ENCODE measurements around the gene CDCP2.

Gene CDCP2

GRCh38 chr1:54153535-54154439 is 987 bp upstream of the CDCP2 start:
- H3K9me3 ChIP-seq (ENCODE audit: low read depth, low read length) = no peaks in the 10 kb centered on the region
- peak; percentile 69 for DNase-seq (ENCODE audit: low read depth, low spot score)
- TF ChIP-seq EZH2 (IDR thresholded peaks at IDR 0.05) (no peak), POLR2AphosphoS5 (IDR thresholded peaks at IDR 0.05; ENCODE audit: borderline replicate concordance, low read depth, low read length) (peak; percentile 43), FOXP2 (optimal IDR thresholded peaks at IDR 0.05; ENCODE audit: control extremely low read depth, extremely low read length, insufficient read depth) (peak; percentile 14)
- peak overlapping the region; percentile 34 for H3K9ac ChIP-seq (ENCODE audit: insufficient read length)
- peak overlapping the region; percentile 59 for H3K4me3 ChIP-seq
- peak overlapping the region; percentile 95 for H3K27ac ChIP-seq
- H3K36me3 ChIP-seq (ENCODE audit: insufficient read depth, low read length) = no peaks in the 10 kb centered on the region

DNA sequence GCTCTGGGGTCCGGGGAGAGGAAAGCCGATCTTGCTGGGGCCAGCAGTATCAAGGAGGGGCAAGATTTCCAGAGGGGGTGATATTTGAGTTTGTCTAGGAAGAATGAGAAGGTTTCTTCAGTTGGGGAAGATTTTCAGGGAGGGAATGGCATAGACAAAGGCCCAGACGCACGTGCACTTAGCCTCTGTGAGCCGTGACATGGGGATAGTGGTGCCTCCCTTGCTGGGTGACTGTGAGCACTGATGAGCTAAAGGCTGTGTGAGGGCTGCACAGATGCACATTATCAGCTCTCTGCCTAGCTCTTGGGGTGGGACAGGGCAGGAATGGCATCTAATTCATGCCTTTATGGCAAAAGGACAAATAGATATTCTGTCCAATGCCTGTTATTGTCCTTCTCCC is 1.8 kb downstream of the CDCP2 start:
- no peak overlapping the region for H3K9ac ChIP-seq (ENCODE audit: insufficient read length)
- H3K4me3 ChIP-seq = no peak overlapping the region
- no peak for DNase-seq (ENCODE audit: low read depth, low spot score)
- no peak for TF ChIP-seq POLR2AphosphoS5 (IDR thresholded peaks at IDR 0.05; ENCODE audit: borderline replicate concordance, low read depth, low read length)
- 0 out of 2 replicates have a peak overlapping the region, but pooled peaks have one; percentile 57 for H3K27ac ChIP-seq
- no peaks in the 10 kb centered on the region for H3K36me3 ChIP-seq (ENCODE audit: insufficient read depth, low read length)
- no peaks in the 10 kb centered on the region for H3K9me3 ChIP-seq (ENCODE audit: low read depth, low read length)

DNA sequence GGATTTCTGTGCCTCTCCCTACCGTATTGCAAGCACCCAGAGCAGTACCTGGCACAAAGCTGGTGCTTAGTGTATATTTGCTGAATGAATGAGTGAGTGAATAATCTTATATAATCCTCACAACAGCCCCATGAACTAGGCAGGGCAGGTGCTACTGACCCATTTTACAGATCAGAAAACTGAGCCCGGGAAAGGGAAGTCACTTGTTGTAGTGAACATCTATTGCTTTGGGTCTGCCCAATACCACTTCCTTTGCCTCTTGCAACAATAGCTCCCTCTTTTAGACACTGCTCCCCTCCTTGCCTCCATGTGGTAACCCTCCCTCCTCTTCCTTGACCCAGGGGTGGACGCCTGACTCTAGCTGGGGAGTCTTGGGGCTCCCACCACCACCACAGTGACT is 3.1 kb downstream of the CDCP2 start:
- Histone ChIP-seq H3K4me3 (no peak overlapping the region), H3K9ac (ENCODE audit: insufficient read length) (no peak overlapping the region), H3K27ac (no peak overlapping the region), H3K9me3 (ENCODE audit: low read depth, low read length) (no peaks in the 10 kb centered on the region), H3K36me3 (ENCODE audit: insufficient read depth, low read length) (no peaks in the 10 kb centered on the region)
- no peak for DNase-seq (ENCODE audit: low read depth, low spot score)
- TF ChIP-seq POLR2AphosphoS5 (IDR thresholded peaks at IDR 0.05; ENCODE audit: borderline replicate concordance, low read depth, low read length) (no peak), EZH2 (IDR thresholded peaks at IDR 0.05) (no peak), FOXP2 (optimal IDR thresholded peaks at IDR 0.05; ENCODE audit: control extremely low read depth, extremely low read length, insufficient read depth) (no peak)

- H3K27ac ChIP-seq = no peak overlapping the region
- no peak overlapping the region for H3K4me3 ChIP-seq
- H3K36me3 ChIP-seq (ENCODE audit: insufficient read depth, low read length) = no peaks in the 10 kb centered on the region
- no peaks in the 10 kb centered on the region for H3K9me3 ChIP-seq (ENCODE audit: low read depth, low read length)
- TF ChIP-seq FOXP2 (optimal IDR thresholded peaks at IDR 0.05; ENCODE audit: control extremely low read depth, extremely low read length, insufficient read depth) = no peak
- TF ChIP-seq POLR2AphosphoS5 (IDR thresholded peaks at IDR 0.05; ENCODE audit: borderline replicate concordance, low read depth, low read length) = no peak
- no peak for DNase-seq (ENCODE audit: low read depth, low spot score)
- no peak overlapping the region for H3K9ac ChIP-seq (ENCODE audit: insufficient read length)
Observed at GRCh38 chr1:54144366-54144765, 8.4 kb downstream of the CDCP2 start.

GRCh38 chr1:54142146-54142900 is 10.5 kb downstream of the CDCP2 start:
- H3K27ac ChIP-seq = no peak overlapping the region
- no peak overlapping the region for H3K4me3 ChIP-seq
- no peaks in the 10 kb centered on the region for H3K36me3 ChIP-seq (ENCODE audit: insufficient read depth, low read length)
- H3K9me3 ChIP-seq (ENCODE audit: low read depth, low read length) = no peaks in the 10 kb centered on the region
- DNase-seq (ENCODE audit: low read depth, low spot score) = no peak
- TF ChIP-seq FOXP2 (optimal IDR thresholded peaks at IDR 0.05; ENCODE audit: control extremely low read depth, extremely low read length, insufficient read depth) = no peak
- no peak for TF ChIP-seq POLR2AphosphoS5 (IDR thresholded peaks at IDR 0.05; ENCODE audit: borderline replicate concordance, low read depth, low read length)
- TF ChIP-seq EZH2 (IDR thresholded peaks at IDR 0.05) = no peak
- H3K9ac ChIP-seq (ENCODE audit: insufficient read length) = no peak overlapping the region

DNA sequence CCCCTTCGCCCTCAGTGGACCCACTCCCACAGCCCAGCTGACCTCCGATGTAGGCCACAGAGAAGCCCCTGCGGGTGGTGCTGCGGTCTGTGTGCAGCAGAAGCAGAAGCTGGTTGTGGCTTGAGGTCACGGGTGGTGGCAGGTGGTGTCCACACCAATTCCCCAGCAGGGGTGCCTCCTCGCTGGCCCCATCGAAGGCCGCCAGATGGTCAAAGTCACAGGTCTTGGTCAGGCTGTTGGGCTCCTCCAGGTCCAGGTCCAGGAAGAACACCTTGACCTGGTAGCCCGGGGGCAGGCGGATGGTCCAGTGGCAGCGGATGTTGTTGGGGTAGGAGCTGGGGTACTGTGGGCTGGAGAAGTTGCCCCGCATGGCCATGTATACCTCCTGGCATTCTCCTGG is 13.1 kb downstream of the CDCP2 start:
- Histone ChIP-seq H3K36me3 (ENCODE audit: insufficient read depth, low read length) (no peaks in the 10 kb centered on the region), H3K9me3 (ENCODE audit: low read depth, low read length) (no peaks in the 10 kb centered on the region), H3K9ac (ENCODE audit: insufficient read length) (no peak overlapping the region), H3K27ac (no peak overlapping the region), H3K4me3 (no peak overlapping the region)
- DNase-seq (ENCODE audit: low read depth, low spot score) = no peak
- TF ChIP-seq POLR2AphosphoS5 (IDR thresholded peaks at IDR 0.05; ENCODE audit: borderline replicate concordance, low read depth, low read length) (no peak), EZH2 (IDR thresholded peaks at IDR 0.05) (no peak), FOXP2 (optimal IDR thresholded peaks at IDR 0.05; ENCODE audit: control extremely low read depth, extremely low read length, insufficient read depth) (no peak)

GRCh38 chr1:54138994-54139393 is 13.8 kb downstream of the CDCP2 start:
- H3K27ac ChIP-seq = no peak overlapping the region
- no peak for TF ChIP-seq EZH2 (IDR thresholded peaks at IDR 0.05)
- DNase-seq (ENCODE audit: low read depth, low spot score) = no peak
- H3K36me3 ChIP-seq (ENCODE audit: insufficient read depth, low read length) = no peaks in the 10 kb centered on the region
- H3K9me3 ChIP-seq (ENCODE audit: low read depth, low read length) = no peaks in the 10 kb centered on the region
- no peak overlapping the region for H3K4me3 ChIP-seq
- H3K9ac ChIP-seq (ENCODE audit: insufficient read length) = no peak overlapping the region

DNA sequence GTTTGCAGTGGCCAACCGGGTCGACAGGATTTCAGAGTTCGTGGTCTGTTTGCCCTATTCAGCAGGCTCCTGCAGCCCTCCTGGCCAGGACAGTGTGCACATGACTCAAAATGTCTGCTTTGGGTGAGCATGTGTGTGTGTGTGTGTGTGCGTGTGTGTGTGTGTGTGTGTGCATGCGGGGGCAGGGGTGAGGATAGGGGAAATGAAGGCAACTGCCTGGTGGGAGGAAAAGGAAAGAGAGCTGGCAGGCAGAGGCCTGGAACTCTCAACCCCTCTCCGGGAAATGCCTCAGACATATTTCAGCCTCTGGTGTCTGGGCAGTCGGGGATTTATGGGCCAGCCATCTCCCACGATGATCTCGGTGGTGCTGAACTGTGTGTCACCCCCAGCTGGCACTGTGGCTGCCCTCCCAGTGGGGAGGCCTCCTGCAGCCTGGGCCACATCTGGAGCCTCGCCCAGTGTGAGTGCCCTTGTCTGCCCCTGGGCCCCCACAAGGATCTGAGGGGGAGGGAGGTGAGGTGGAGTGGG is 15.2 kb downstream of the CDCP2 start:
- no peaks in the 10 kb centered on the region for H3K36me3 ChIP-seq (ENCODE audit: insufficient read depth, low read length)
- TF ChIP-seq POLR2AphosphoS5 (IDR thresholded peaks at IDR 0.05; ENCODE audit: borderline replicate concordance, low read depth, low read length) (0 out of 2 replicates have a peak, but pooled peaks have one; percentile 14), FOXP2 (optimal IDR thresholded peaks at IDR 0.05; ENCODE audit: control extremely low read depth, extremely low read length, insufficient read depth) (no peak), EZH2 (IDR thresholded peaks at IDR 0.05) (no peak)
- no peaks in the 10 kb centered on the region for H3K9me3 ChIP-seq (ENCODE audit: low read depth, low read length)
- DNase-seq (ENCODE audit: low read depth, low spot score) = no peak
- H3K4me3 ChIP-seq = peak overlapping the region; percentile 52; the same call in 1 of the 2 replicates
- peak overlapping the region; percentile 76; the same call in 1 of the 2 replicates for H3K27ac ChIP-seq
- H3K9ac ChIP-seq (ENCODE audit: insufficient read length) = no peak overlapping the region
